ENCODE measurements around the gene CEP68. TPM values are rescaled to one million over a fixed set of nuclear protein-coding genes. Genes with fewer than 3 reads are reported as not detected.
"Not testable (repeated sequence)": the region's sequence is repeated elsewhere in the genome, so short reads cannot be mapped to it uniquely, and the experiment has no call there.

Gene CEP68
- total RNA-seq, 1 experiment from 2014 or later, result 14.0 TPM

DNA sequence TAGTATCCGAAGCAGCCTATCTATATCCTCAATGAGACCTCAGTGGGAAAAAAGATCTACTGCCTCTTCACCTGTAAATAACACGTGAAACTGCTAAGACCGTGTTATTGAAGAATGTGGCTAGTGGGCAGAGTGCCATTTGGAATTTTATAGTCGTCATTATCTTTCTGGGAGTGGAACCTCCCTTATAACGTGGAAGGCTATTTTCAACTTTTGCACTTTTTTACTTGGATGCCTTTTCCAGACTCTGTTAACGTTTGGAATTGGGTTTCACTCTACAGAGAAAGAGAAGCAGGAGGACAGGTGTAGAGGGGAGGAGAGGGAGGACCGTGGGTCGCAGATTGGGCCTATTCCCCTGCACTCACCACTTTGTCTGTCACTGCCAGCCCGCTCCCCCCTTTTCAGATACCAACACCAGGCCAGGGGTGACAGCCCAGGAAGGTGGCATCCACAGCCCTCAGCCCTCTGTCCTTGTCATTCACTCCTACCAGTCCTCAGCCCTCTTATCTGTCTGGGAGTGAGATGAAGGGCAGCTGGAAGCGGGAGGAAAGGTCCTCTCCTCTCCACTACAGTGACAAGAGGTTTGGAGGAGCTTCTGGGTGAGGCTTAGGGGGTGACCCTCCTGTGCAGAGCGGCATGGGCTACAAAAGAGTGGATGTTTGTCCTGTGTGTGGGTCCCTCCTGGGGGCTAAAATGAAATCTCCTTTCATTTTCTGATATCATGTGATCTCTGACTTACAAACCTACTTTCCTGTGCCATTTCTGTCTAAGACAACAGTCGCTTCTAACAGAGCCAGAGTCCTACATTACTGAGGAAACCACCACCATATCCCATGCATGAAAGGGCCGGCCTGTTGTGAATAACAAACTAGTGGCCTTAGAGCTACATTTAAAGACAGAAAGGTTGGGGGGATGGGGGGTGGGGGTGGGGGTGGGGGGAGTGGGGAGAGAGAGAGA is 23.9 kb upstream of the CEP68 start:
- ChIA-PET CTCF (interaction anchor here (1.0 to 1.7 kb wide), 3 partner anchors 36 to 114 kb away, joined by 4 to 25 read pairs (median 5); no protein-coding TSS in a partner anchor), POLR2A (interaction anchor here (0.6 to 0.7 kb wide), 2 partner anchors 24 to 115 kb away, joined by 3 to 6 read pairs; partner anchors contain the start of gene CEP68)
- no TSS peak for BruUV-seq (replicated peaks)
- H3K4me3 Mint-ChIP-seq (ENCODE audit: unreplicated experiment), result peak overlapping the region; percentile 49
- H3K27ac Mint-ChIP-seq (ENCODE audit: unreplicated experiment), result peak overlapping the region; percentile 70
- no peaks in the 10 kb centered on the region; the same call in 1 of the 2 replicates for H3K36me3 ChIP-seq (ENCODE audit: control insufficient read depth, insufficient read depth, low read length)
- no peaks in the 10 kb centered on the region for H3K9me3 Mint-ChIP-seq (ENCODE audit: unreplicated experiment)
- peaks cover 17% of the 10 kb centered on the region for H3K4me1 ChIP-seq
- H3K4me1 Mint-ChIP-seq (ENCODE audit: low read depth, unreplicated experiment), result peaks cover 17% of the 10 kb centered on the region
- no peaks in the 10 kb centered on the region for H3K9me3 ChIP-seq
- H3K27me3 Mint-ChIP-seq (ENCODE audit: insufficient read depth, unreplicated experiment), result no peaks in the 10 kb centered on the region
- intact Hi-C loops (cut with micrococcal nuclease; ENCODE audit: unreplicated experiment), result loop anchor here (5.0 kb wide), 1 partner anchor 45 kb away; the partner anchor contains the start of gene SLC1A4
- no peak for TF ChIP-seq CTCF (IDR thresholded peaks at IDR 0.05; ENCODE audit: insufficient read depth in 1 of 2, low read depth in 1 of 2, low read length in 1 of 2, severe bottlenecking in 1 of 2, unreplicated experiment in 1 of 2)
- H3K4me3 ChIP-seq (ENCODE audit: low read depth, low read length), result no peak overlapping the region
- no peak for DNase-seq
- H3K36me3 Mint-ChIP-seq (ENCODE audit: insufficient read depth, unreplicated experiment), result peaks cover 6% of the 10 kb centered on the region
- H3K27me3 ChIP-seq (replicated peaks; ENCODE audit: control insufficient read depth, insufficient read depth, low read length), result no peaks in the 10 kb centered on the region

DNA sequence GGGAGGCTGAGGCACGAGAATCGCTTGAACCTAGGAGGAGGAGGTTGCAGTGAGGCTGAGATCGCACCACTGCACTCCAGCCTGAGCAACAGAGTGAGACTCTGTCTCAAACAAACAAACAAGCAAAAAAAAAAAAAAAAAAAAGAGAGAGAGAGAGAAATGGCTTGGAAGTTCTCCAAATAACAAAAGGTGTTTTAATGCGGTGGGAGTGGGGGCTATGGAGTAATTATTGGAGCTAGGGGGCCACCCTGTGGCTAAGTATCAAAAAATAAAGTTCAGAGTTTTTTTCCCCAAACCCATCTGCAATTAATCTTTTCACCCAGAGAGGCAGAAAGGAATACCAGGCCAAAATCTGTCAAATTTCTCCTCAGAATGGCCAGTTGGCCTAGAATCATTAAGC is 23.0 kb upstream of the CEP68 start:
- H3K36me3 Mint-ChIP-seq (ENCODE audit: insufficient read depth, unreplicated experiment), result peaks cover 6% of the 10 kb centered on the region
- intact Hi-C loops (cut with micrococcal nuclease; ENCODE audit: unreplicated experiment), result loop anchor here (1.0 to 5.0 kb wide), 2 partner anchors 46 to 116 kb away; partner anchors contain the start of gene SLC1A4
- BruUV-seq (replicated peaks), result no TSS peak

DNA sequence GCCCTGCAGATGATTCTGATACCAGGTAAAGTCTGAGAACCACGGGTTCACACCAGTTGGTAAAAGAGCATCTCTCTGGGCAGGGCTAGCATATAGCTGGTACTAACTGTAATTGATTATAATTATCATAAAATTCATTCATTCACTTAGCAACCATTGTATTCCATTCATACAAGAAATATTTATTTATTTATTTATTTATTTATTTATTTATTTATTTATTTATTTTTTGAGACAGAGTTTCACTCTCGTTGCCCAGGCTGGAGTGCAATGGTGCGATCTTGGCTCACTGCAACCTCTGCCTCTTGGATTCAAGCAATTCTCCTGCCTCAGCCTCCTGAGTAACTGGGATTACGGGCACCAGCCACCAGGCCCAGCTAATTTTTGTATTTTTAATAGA is 22.5 kb upstream of the CEP68 start:
- H3K27ac Mint-ChIP-seq (ENCODE audit: unreplicated experiment); H3K36me3 Mint-ChIP-seq (ENCODE audit: insufficient read depth, unreplicated experiment); H3K4me3 Mint-ChIP-seq (ENCODE audit: unreplicated experiment); H3K9me3 Mint-ChIP-seq (ENCODE audit: unreplicated experiment); BruUV-seq (replicated peaks); H3K36me3 ChIP-seq (ENCODE audit: control insufficient read depth, insufficient read depth, low read length); H3K27me3 ChIP-seq (replicated peaks; ENCODE audit: control insufficient read depth, insufficient read depth, low read length); H3K9me3 ChIP-seq; DNase-seq; H3K4me3 ChIP-seq (ENCODE audit: low read depth, low read length); H3K27me3 Mint-ChIP-seq (ENCODE audit: insufficient read depth, unreplicated experiment): not testable (repeated sequence)
- H3K4me1 Mint-ChIP-seq (ENCODE audit: low read depth, unreplicated experiment), result peaks cover 21% of the 10 kb centered on the region
- peaks cover 17% of the 10 kb centered on the region for H3K4me1 ChIP-seq
- CTCF ChIA-PET, result interaction anchor here (0.6 to 1.7 kb wide), 6 partner anchors 70 to 410 kb away, joined by 3 to 25 read pairs (median 4); no protein-coding TSS in a partner anchor
- intact Hi-C loops (cut with micrococcal nuclease; ENCODE audit: unreplicated experiment), result loop anchor here (1.0 to 5.0 kb wide), 2 partner anchors 46 to 116 kb away; partner anchors contain the start of gene SLC1A4
- POLR2A ChIA-PET, result interaction anchor here (0.7 kb wide), 1 partner anchor 37 kb away, joined by 5 read pairs; no protein-coding TSS in a partner anchor

More for the DNA sequence above, 23.0 kb upstream of the CEP68 start:
- ChIA-PET CTCF (interaction anchor here (0.6 to 1.7 kb wide), 6 partner anchors 70 to 410 kb away, joined by 3 to 25 read pairs (median 4); no protein-coding TSS in a partner anchor), POLR2A (interaction anchor here (0.7 kb wide), 1 partner anchor 36 kb away, joined by 5 read pairs; no protein-coding TSS in a partner anchor)
- no peak overlapping the region for H3K27ac Mint-ChIP-seq (ENCODE audit: unreplicated experiment)
- peaks cover 21% of the 10 kb centered on the region for H3K4me1 Mint-ChIP-seq (ENCODE audit: low read depth, unreplicated experiment)
- no peak for DNase-seq
- H3K4me3 Mint-ChIP-seq (ENCODE audit: unreplicated experiment), result no peak overlapping the region
- H3K4me3 ChIP-seq (ENCODE audit: low read depth, low read length), result no peak overlapping the region
- H3K27me3 Mint-ChIP-seq (ENCODE audit: insufficient read depth, unreplicated experiment), result no peaks in the 10 kb centered on the region
- H3K27me3 ChIP-seq (replicated peaks; ENCODE audit: control insufficient read depth, insufficient read depth, low read length), result no peaks in the 10 kb centered on the region
- H3K4me1 ChIP-seq, result peaks cover 17% of the 10 kb centered on the region
- no peak for TF ChIP-seq CTCF (IDR thresholded peaks at IDR 0.05; ENCODE audit: insufficient read depth in 1 of 2, low read depth in 1 of 2, low read length in 1 of 2, severe bottlenecking in 1 of 2, unreplicated experiment in 1 of 2)
- no peaks in the 10 kb centered on the region for H3K9me3 ChIP-seq
- H3K36me3 ChIP-seq (ENCODE audit: control insufficient read depth, insufficient read depth, low read length), result no peaks in the 10 kb centered on the region; the same call in 1 of the 2 replicates
- H3K9me3 Mint-ChIP-seq (ENCODE audit: unreplicated experiment), result no peaks in the 10 kb centered on the region

Data from Caco-2 (cell line).